Central memory CD4-positive, alpha-beta T cell (primary cell): ENCODE results near the gene DDX10.

Source experiments
- DNase-seq: peaks from one replicate; pipeline ENCODE4 v3.0.0; 2022

Gene DDX10

GRCh38 chr11:108914211-108914610 is 249.3 kb downstream of the DDX10 start:
- DNase-seq, result no peak

DNA sequence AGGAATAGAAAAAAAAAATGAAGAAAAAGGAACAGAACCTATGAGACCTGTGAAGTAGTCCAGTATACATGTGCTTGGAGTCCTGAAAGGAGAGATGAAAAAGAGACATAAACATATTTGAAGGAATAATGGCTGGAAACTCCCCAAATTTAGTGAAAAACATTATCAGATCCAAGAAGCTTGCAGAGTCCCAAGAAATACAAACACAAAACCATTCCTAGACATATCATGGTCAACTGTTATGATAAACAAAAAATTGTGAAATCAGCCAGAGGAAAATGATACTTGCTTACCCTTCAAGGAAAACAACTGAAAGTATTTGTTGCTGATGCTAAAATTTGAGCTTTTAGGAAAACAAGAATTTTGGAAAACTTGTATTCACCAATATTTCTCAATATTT is 250.1 kb downstream of the DDX10 start:
- no peak for DNase-seq

GRCh38 chr11:108915666-108916065 is 250.8 kb downstream of the DDX10 start:
- no peak for DNase-seq

DNA sequence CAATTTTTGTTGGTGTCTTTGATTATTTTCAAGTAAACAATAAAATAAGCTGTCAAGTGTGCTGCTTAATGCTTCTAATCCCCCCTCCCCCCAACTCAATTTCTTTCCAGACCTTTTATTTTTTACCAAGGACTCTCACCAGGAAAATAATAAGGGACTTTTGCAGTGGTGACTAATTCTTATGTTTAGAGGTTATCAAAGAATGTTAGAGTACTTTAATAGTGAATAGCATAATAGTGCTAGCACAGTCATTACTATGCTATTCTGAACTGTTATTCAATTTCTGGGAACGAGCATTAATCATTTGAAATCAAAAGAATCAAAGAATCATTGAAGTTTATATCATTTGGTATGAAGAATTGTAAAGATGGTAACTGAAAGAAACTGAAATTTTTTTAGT is 251.4 kb downstream of the DDX10 start:
- no peak for DNase-seq

GRCh38 chr11:108916935-108917334 is 252.1 kb downstream of the DDX10 start:
- DNase-seq, result no peak

DNA sequence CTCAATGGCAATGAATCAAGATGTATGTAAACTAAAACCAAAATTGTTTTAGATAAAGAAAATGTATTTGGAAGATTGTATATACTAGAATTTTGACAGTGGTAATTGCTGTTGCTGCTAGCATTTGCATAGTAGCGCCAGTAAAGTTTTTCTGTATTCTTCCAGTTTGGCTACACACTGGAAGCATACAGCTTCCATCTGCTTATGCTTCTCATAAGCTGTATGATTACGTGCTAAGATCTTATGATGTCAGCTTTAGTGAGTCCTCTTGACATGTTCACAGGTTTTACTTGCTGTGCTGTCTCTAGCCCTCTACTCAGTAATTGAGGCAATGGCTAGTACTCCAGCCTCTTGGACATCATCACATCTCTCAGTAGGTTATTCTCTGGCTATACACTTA is 256.3 kb downstream of the DDX10 start:
- no peak for DNase-seq

- DNase-seq, result no peak
These were observed 257.4 kb downstream of the DDX10 start for GRCh38 chr11:108922241-108922640.

- DNase-seq, result no peak
These were observed 258.5 kb downstream of the DDX10 start for GRCh38 chr11:108923413-108923812.

DNA sequence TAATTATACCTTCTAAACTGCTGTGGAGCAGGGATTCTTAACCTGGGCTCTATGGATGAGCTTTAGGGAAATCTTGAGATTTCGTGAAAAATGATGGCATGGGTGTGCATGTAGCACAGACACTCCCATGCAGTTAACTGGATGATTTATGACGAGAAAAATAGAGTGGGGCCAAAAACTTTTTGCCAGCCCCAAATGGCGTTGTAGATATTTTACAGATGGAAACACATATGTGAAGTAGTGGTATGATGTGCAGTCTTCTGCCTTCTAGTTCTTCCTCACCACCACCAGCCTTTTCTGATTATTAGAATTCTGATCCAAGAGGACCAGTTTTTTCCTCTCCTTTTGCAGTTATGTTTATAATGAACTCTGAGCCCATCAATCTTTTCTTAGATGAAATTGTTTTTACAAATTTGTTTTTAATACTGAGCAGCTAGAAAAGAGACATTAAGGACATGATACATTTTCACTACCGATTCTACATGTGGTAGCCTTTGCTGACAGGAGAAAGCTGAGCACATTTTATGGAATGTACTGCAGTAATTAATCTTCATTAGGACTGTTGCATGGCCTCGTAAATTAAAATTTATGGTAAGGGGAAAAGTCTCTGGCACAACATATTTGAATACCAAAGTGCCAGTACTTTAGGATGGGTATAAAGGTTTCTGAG is 261.4 kb downstream of the DDX10 start:
- no peak for DNase-seq

- DNase-seq, result no peak
These were observed 262.1 kb downstream of the DDX10 start for GRCh38 chr11:108926841-108927577.

DNA sequence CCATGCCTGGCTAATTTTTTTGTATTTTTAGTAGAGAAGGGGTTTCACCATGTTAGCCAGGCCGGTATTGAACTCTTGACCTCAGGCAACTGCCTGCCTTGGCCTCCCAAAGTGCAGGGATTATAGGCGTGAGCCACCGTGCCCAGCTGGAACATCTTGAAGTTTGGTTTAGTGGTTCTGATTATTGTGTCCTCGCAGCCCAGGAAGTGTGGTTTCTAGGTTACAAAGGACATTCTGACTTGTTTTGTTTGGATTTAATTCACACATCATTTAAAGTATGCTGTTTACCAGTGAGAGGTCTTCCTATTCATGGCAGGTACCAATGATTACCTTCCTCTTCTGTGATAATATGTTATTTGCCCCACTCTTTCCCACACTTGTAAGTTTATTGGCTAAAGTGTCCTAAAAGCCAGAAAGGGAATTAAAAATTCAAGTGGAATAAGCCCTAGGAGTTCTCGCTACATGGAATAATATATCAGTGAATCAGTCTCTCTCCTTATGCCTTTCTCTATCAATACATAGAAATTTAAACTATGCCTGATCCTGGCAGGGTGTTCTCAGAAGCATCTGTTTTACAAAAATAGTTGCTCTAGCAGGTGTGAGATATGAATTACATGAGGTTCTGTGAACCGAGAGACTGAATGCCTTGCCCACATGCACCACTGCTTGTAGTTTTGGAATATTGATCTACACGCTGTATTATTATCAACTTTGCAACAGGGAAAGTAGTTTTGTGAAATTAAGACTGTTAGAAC is 263.1 kb downstream of the DDX10 start:
- no peak for DNase-seq

DNA sequence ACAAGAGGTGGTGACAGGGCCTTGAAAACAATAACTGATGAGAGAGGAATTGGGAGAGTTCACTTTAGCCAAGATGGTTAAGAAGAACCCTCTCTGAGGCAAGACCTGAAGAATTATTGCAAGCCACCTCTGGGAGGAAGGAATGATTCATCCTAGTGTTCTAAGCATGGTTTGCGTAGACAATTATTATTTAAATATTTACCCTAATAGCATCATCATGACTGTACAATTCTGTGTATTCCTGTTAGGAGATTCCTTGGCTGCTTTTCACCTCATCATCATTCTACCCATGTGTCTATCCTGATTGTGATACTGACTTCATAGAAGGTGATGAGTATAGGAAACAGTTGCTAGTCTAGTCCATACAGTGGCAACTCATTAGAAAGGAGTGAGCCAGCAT is 264.4 kb downstream of the DDX10 start:
- no peak for DNase-seq

GRCh38 chr11:108931168-108931567 is 266.3 kb downstream of the DDX10 start:
- no peak for DNase-seq

DNA sequence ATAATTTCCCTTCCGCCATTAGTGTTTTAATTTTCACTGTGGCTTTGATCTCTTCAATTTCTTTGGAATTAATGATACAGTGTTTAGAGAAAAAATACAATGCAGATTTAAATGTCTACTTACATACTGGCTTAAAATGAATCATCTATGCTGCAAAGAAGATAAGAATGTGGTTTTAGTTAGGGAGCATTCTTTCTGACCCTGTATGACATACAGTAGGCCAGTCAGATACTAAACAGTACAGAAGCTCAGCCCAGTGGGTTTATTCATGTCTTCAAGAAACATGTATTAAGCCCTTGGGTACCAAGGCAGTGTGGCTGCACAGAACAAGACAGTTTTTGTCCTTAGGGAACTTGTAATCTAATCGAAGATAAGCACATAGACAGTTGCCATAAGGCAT is 268.8 kb downstream of the DDX10 start:
- no peak for DNase-seq

DNA sequence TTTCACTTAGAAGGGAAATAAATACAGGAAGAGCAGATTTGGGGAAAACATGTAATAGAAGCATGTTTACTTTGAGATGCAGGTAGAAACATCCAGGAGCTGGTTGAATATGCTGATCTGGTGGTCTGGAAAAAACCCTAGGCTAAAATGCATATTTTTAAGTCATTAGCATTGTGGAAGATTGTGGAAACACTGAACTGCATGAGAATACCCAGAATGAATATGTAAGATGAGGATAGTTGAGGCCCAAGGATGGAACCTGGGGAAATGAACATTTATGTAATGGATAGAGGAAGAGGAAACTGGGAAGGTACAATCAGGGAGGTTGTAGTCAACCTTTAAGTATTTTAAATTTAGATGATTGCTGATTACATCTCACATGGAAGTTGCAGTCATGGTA is 269.4 kb downstream of the DDX10 start:
- no peak for DNase-seq

DNA sequence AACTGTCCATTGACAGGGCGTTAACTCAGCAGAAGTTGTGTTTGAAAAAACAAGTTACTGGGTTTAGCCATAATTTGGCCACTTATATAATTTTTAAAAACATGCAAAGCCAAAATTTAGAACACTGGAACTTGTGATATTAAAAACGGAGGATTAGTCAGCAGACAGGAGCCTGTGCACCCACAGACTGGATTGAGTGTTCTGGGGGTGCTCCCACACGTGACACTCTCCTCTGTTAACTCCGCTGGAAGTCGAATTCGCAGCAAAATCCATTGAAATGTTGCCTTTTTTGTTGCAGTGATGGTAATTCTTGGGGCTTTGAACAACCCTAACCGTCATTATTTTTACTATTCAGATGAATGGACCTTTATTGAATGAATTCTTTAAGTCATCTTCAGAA is 269.8 kb downstream of the DDX10 start:
- DNase-seq, result no peak

DNA sequence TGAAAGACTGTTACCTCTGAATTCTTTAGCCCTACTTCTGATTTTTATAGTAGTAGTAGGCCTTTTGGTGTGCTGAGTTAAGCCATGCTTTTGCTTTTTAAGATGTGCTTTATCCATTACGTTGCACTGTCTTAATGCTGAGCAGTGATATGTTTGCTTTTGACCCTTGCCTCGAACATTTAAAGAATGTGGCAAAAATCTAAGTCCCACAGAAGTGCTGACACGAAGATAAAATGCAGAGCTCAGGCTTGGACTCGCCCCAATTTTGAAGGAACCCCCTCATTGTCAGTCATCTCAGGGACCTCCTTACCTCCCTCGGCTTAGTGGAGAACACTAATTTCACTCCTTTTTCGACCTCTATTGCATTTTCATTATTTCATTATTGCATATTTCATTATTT is 272.9 kb downstream of the DDX10 start:
- DNase-seq, result no peak

DNA sequence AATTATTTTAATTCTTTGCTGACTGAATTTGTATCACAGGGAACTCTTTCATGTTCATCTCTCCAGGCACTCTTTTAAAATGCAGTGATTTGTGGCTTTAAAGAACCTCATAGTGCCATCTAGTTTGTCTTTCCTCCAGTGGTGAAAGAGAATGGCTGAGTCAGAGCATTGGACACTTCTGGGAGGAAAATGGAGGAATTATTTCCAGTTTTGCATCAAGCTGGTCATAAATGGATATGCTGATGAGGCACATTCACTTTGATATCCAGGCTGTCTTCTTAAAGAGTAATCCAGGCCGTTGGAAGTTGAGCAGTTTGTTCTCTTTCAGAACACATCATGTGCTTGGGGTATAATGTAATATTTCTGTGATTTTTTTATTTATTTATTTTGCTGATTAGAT is 273.7 kb downstream of the DDX10 start:
- DNase-seq, result no peak

GRCh38 chr11:108939135-108939534 is 274.3 kb downstream of the DDX10 start:
- DNase-seq, result no peak

- no peak for DNase-seq
These were observed 279.0 kb downstream of the DDX10 start for GRCh38 chr11:108943853-108944252.

GRCh38 chr11:108944471-108945178 is 279.8 kb downstream of the DDX10 start:
- no peak for DNase-seq

GRCh38 chr11:108945341-108945740 is 280.5 kb downstream of the DDX10 start:
- DNase-seq, result no peak
